IMR-90 (cell line): ENCODE data around the gene PHF21B. TPM values are rescaled to one million over a fixed set of nuclear protein-coding genes. Genes with fewer than 3 reads are reported as not detected.

Source experiments
- ATAC-seq: fragments of 200-7000 bp; cut with Tn5 transposase; 2 replicates; pipeline ENCODE4 v1.9.1; 2020; ENCODE audit warnings: low read depth, mild to moderate bottlenecking, moderate library complexity
- BruUV-seq: library from RNA; stranded (reverse); fragments of 400-500 nt; replicated peaks from 2 replicates; lab custom pipeline; 2021; lab: Mats Ljungman, UMichigan
- CTCF ChIA-PET: fragments of 300-600 bp; formaldehyde crosslinking; extraction: SDS; loops from one replicate; lab custom pipeline; 2021; ENCODE audit warnings: antibody characterized with exemption; lab: Yijun Ruan, JAX
- POLR2A ChIA-PET: fragments of 300-600 bp; sonication (Branson Sonifier 250); formaldehyde crosslinking; loops from one replicate; lab custom pipeline; 2022; ENCODE audit warnings: antibody characterized with exemption; ENCODE audit not compliant: unreplicated experiment; lab: Charles Lee
- DNase-seq: peaks from one replicate; pipeline ENCODE4 v3.0.0; 2013
- H2AFZ ChIP-seq: replicated peaks from 2 replicates; pipeline ENCODE3; 2013; ENCODE audit warnings: low read length, mild to moderate bottlenecking; ENCODE audit not compliant: poor library complexity
- H2AK5ac ChIP-seq: 2 replicates; pipeline ENCODE4 v1.6.1; 2013; ENCODE audit warnings: low read depth, low read length, inconsistent platforms
- H2AK9ac ChIP-seq: replicated peaks from 2 replicates; pipeline ENCODE3; 2013; ENCODE audit warnings: mild to moderate bottlenecking, low read depth, low read length, moderate library complexity; ENCODE audit not compliant: poor library complexity
- H2BK120ac ChIP-seq: 2 replicates; pipeline ENCODE4 v1.6.1; 2013; ENCODE audit warnings: low read depth, low read length, inconsistent platforms
- H2BK15ac ChIP-seq: 3 replicates; pipeline ENCODE4 v1.6.1; 2013; ENCODE audit warnings: low read depth, low read length, inconsistent platforms
- H2BK20ac ChIP-seq: 2 replicates; pipeline ENCODE4 v1.6.1; 2013; ENCODE audit warnings: low read depth, mild to moderate bottlenecking, inconsistent platforms, low read length, moderate library complexity
- H2BK5ac ChIP-seq: 2 replicates; pipeline ENCODE4 v1.6.1; 2013; ENCODE audit warnings: mild to moderate bottlenecking, low read depth, low read length, inconsistent platforms; ENCODE audit not compliant: poor library complexity, severe bottlenecking
- H3K14ac ChIP-seq: replicated peaks from 2 replicates; pipeline ENCODE4 v1.6.1; 2013; ENCODE audit warnings: low read depth, low read length, inconsistent platforms
- H3K18ac ChIP-seq: 2 replicates; pipeline ENCODE4 v1.6.1; 2013; ENCODE audit warnings: low read depth, low read length, control low read depth
- H3K23ac ChIP-seq: 2 replicates; pipeline ENCODE4 v1.6.1; 2013; ENCODE audit warnings: low read depth, low read length, inconsistent platforms
- H3K27ac ChIP-seq: 2 replicates; pipeline ENCODE4 v1.5.1; 2013; ENCODE audit warnings: mild to moderate bottlenecking, control low read depth, low read length; ENCODE audit not compliant: insufficient read depth
- H3K27me3 ChIP-seq: 2 replicates; pipeline ENCODE4 v1.6.1; 2013; ENCODE audit warnings: low read length; ENCODE audit not compliant: control insufficient read depth, insufficient read depth
- H3K36me3 ChIP-seq: 2 replicates; pipeline ENCODE4 v1.6.1; 2013; ENCODE audit warnings: low read length, mixed read lengths; ENCODE audit not compliant: control insufficient read depth, insufficient read depth
- H3K4ac ChIP-seq: 2 replicates; pipeline ENCODE4 v1.6.1; 2013; ENCODE audit warnings: low read depth, low read length, inconsistent platforms
- H3K4me1 ChIP-seq: 2 replicates; pipeline ENCODE4 v1.6.1; 2013; ENCODE audit warnings: low read length, mixed read lengths; ENCODE audit not compliant: control insufficient read depth, insufficient read depth
- H3K4me2 ChIP-seq: 2 replicates; pipeline ENCODE4 v1.6.1; 2013; ENCODE audit warnings: low read depth, mild to moderate bottlenecking, control low read depth, low read length, moderate library complexity
- H3K4me3 ChIP-seq: 2 replicates; pipeline ENCODE4 v1.5.1; 2013; ENCODE audit warnings: low read depth, mild to moderate bottlenecking, control low read depth, low read length, moderate library complexity; ENCODE audit not compliant: insufficient read depth
- H3K56ac ChIP-seq: 2 replicates; pipeline ENCODE4 v1.6.1; 2013; ENCODE audit warnings: low read length, inconsistent platforms; ENCODE audit not compliant: insufficient read depth; ENCODE audit errors: extremely low read depth
- H3K79me1 ChIP-seq, 2 experiments: 2 replicates each; pipeline ENCODE4 v1.6.1; 2013; ENCODE audit warnings: low read length in 2 of 2, inconsistent platforms in 1 of 2, low read depth in 1 of 2
- H3K9ac ChIP-seq: 2 replicates; pipeline ENCODE4 v1.6.1; 2013; ENCODE audit warnings: low read depth, low read length, control low read depth
- H3K9me1 ChIP-seq: 2 replicates; pipeline ENCODE4 v1.6.1; 2013; ENCODE audit warnings: low read length, inconsistent platforms; ENCODE audit not compliant: insufficient read depth
- H3K9me3 ChIP-seq: 2 replicates; pipeline ENCODE4 v1.6.1; 2013; ENCODE audit warnings: low read length; ENCODE audit not compliant: control insufficient read depth, insufficient read depth
- H4K20me1 ChIP-seq: 2 replicates; pipeline ENCODE4 v1.6.1; 2013; ENCODE audit warnings: low read length, inconsistent platforms; ENCODE audit not compliant: insufficient read depth
- H4K5ac ChIP-seq: 2 replicates; pipeline ENCODE4 v1.6.1; 2013; ENCODE audit warnings: mild to moderate bottlenecking, low read depth, low read length, control low read depth
- H4K8ac ChIP-seq, 2 experiments: 2 replicates each; pipeline ENCODE4 v1.6.1; 2013; ENCODE audit warnings: low read depth in 2 of 2, low read length in 2 of 2, control low read depth in 1 of 2, inconsistent platforms in 1 of 2
- H4K91ac ChIP-seq: 2 replicates; pipeline ENCODE4 v1.6.1; 2013; ENCODE audit warnings: low read depth, low read length, inconsistent platforms; ENCODE audit not compliant: insufficient read depth
- CHD1 ChIP-seq: IDR thresholded peaks from 2 replicates; pipeline ENCODE4 v1.6.1; 2012; ENCODE audit warnings: low read depth, low read length, improper control_type of control experiment
- MAZ ChIP-seq: IDR thresholded peaks from 2 replicates; pipeline ENCODE4 v1.6.1; 2012; ENCODE audit warnings: low read depth, mild to moderate bottlenecking, low read length, improper control_type of control experiment, moderate library complexity, borderline replicate concordance
- POLR2A ChIP-seq: IDR thresholded peaks from 2 replicates; pipeline ENCODE4 v1.6.1; 2012; ENCODE audit warnings: mild to moderate bottlenecking, low read depth, low read length
- RAD21 ChIP-seq: IDR thresholded peaks from 2 replicates; pipeline ENCODE4 v1.6.1; 2012; ENCODE audit warnings: low read length, improper control_type of control experiment
- WGBS, 2 experiments: methylation state at CpG; one replicate each; pipeline versions ENCODE4 v1.1.5 to v1.1.7; 2013; ENCODE audit warnings: missing lambda C conversion rate in 2 of 2; ENCODE audit not compliant: insufficient read length in 1 of 2; ENCODE audit errors: extremely low coverage in 2 of 2; 5-methylcytosine and 5-hydroxymethylcytosine counted together
- dilution Hi-C: fragments of 300-500 bp; cut with HindIII; formaldehyde crosslinking; loops from one replicate; pipeline ENCODE4 v1.14.3; 2018; ENCODE audit warnings: low sequenced_read_pairs; ENCODE audit not compliant: unreplicated experiment
- in situ Hi-C: fragments of 300-500 bp; cut with MboI; formaldehyde crosslinking; loops from 3 replicates; pipeline ENCODE4 v1.14.3; 2019; ENCODE audit warnings: low sequenced_read_pairs, inconsistent platforms, mixed read lengths
- intact Hi-C: fragments of 100-400 bp; cut with micrococcal nuclease; formaldehyde crosslinking; loops from 2 replicates; pipeline ENCODE4 v1.10.0; 2022
- polyA plus RNA-seq, 3 experiments: library from polyadenylated mRNA; depleted of rRNA; stranded (reverse); fragments of >200 nt; gene quantifications; 2 replicates each; pipeline ENCODE4 v1.2.3, GENCODE V29; 2012; ENCODE audit warnings: low replicate concordance in 1 of 3
- total RNA-seq: library from RNA; depleted of rRNA; stranded (reverse); fragments of >200 nt; gene quantifications from 2 replicates; pipeline ENCODE4 v1.2.3, GENCODE V29; 2012

PHF21B gene
- total and polyA plus RNA-seq, 2 of the 4 experiments (the other 2 are of a cell fraction), result 0.02 TPM; not detected in 1

DNA sequence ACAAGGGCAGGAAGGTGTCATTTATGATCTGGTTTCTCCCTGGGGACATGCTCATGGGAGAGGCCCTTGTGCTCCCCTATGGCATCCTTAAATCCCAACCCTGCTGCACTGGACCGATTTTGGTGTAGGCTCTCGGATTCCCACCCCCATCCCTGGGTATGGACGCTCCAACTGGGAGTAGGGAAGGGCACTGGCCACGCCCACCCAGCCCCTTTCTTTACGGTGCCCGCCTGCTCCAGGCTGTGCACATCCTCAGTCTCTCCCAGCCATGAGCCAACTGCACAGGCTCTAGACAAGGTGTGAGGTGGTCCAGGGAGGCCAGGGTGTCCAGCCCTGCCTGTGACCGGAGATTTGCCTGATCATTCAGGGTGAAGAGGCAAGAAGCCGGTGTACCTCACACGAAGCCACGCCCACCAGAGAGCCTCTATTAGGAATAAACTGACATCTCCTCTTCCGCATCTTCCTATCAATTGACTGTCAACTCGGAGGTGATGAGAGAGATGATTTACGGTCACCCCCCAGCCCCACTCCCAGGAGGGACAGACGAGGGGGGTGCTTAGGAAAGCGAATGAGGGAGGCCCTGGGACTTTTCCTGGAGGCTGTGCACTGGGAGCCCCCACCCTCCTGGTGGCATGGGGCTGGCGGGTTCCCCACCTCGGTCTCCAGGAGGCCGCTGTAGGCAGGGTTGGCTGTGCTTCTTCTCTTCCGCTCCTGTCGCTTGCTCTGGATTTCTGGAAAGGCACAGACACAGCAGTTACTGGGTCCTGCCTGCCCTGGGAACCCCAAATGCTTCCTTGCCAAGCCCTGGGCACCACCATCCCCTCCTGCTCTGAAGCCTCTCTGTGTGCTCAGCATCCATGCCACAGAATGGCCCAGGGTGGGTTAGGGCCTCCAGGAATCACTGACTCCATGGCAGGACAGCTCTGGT, 116.7 kb downstream of the PHF21B start:
- Histone ChIP-seq H2BK15ac (no peak overlapping the region), H2AFZ (peak overlapping the region; percentile 18), H4K5ac (no peak overlapping the region), H3K14ac (no peak overlapping the region), H3K56ac (no peak overlapping the region), H4K20me1 (no peaks in the 10 kb centered on the region), H3K27ac (no peak overlapping the region), H3K9me1 (no peaks in the 10 kb centered on the region), H3K4ac (no peak overlapping the region), H3K9me3 (no peaks in the 10 kb centered on the region), H3K36me3 (no peaks in the 10 kb centered on the region), H2BK120ac (no peak overlapping the region), H3K79me1 (no peaks in the 10 kb centered on the region), H2BK5ac (no peak overlapping the region), H3K4me1 (no peaks in the 10 kb centered on the region), H3K4me2 (no peak overlapping the region), H2AK5ac (no peak overlapping the region), H3K18ac (no peak overlapping the region), H4K91ac (no peak overlapping the region), H4K8ac (no peak overlapping the region), H2BK20ac (no peak overlapping the region), H3K23ac (no peak overlapping the region), H3K9ac (no peak overlapping the region), H3K27me3 (peaks cover 3% of the 10 kb centered on the region; the same call in 1 of the 2 replicates), H2AK9ac (no peak overlapping the region), H3K4me3 (no peak overlapping the region)
- DNase-seq, result no peak
- POLR2A ChIA-PET, result no interaction called here
- intact Hi-C loops (no loop called here), in situ Hi-C loops (no loop called here), dilution Hi-C loops (no loop called here)
- TF ChIP-seq CHD1 (no peak), RAD21 (no peak), POLR2A (no peak), MAZ (no peak)
- no TSS peak for BruUV-seq
- WGBS, 2 experiments, result 54% methylated on average over 3 of the region's 20 CpGs; no CpG with 5 or more reads in 1 of the 2 experiments
- CTCF ChIA-PET, result no interaction called here
- ATAC-seq, result no peak
